Measurements from ENCODE around the gene CD4.

Gene CD4

DNA sequence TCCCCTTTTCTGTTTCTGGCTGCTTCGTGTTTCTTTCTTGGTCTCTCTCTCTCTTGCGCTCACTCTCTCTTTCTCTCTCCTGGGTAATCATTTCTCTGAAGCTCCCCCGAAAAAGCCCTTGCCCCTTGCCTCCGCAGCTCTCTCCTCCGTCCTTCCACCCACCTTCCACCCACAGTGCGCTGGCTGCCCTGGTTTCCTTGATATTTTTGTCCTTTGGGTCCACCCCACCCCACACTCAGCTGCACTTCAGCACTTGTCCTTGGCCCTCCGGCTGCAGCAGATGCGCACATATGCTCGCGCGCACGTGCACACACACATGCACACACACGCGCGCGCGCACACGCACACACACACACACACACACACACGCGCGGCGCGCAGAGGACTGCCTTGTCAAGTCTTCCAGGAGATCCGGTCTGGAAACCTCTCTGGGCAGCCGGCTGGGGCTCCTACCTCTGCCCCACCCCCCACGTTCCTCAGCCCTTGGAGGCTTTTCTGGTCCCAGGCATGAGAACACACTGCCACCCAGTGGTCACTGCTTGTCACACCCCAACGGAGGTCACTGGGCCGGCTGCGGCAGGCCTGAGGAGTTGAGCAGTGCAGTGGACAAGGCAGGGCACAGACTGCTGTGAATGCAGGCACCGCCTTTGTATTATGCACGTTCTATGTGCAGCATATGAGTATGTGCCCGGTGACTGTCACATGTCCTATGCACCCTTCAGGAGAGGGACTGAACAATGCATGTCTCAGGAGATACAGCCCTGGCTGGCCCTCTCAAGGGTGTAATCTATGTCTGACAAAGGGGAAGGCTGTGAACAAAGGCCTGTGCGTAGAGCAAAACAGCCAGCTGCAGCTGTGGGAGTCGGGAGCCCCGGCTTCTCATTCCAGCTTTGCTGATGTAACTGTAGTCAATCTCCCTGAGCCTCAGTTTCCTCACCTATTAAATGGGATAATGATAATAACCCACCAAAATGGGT lies 10.5 kb upstream of the CD4 start:
- peak; percentile 89 for DNase-seq

DNA sequence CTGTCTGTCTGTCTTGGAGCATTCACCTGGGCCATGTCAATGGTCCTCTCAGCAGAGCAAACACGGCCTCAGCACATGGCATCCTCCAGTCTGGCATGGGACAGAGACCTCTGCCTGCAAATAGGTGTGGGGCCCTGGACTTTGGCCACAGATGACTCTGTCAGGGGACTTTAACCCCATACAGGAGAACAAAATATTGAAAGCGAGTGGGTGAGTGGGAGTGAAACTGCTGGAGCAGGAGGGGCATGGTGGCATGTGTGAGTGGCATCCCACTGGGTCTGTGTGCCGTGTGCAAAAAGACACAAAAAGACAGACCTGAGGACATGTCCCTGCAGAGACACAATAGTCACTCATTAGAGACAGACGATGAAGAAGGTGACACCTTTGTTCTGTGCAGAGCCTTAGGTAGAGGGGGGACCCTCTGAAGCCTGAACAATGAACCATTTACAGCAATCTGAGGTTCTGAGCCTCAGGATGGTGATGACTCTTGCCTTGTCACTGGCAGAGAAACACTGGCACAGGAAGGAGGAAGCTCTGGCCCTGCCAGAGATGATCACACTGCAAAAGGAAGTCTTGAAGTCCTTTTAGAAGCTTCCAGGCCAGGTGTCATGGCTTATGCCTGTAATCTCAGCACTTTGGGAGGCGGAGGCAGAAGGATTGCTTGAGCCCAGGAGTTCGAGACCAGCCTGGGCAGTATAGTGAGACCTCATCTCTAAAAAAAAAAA lies 9.5 kb upstream of the CD4 start:
- no peak for DNase-seq

DNA sequence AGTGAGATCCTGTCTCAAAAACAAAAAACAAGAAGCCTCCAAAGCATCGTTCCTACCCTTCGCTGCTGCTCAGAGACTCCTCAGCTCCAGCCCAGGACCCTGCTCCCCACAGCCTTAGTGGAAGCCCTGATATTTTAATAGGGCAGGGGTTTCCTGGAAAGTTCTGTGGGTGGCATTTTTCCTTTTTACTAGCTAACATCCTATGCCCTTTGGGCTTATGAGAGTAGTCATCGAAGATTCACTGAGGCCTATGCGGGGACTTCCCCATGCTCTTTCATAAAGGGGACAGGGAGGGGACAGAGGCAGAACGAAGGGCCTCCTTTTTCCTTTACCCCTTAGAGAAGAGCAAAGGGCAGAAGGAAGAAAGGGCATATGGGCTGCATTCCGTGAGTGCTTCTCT lies 8.8 kb upstream of the CD4 start:
- DNase-seq, result no peak

DNA sequence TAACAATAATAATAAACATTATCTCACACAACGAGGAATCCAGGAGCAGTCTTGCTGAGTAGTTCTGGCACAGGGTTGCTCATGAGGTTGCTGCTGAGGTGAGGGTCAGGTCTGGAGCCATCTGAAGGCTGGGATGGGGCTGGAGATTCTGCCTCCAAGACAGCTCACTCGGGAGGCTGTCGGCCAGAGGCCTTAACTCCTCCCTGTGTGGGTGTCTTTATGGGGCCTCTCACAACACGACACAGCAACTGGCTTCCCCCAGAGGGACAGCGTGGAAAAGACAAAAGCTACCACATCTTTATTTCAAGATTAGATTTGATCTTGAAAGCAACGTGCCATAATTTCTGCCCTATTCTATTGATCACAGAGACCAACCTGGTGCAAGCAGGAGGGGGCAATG lies 7.2 kb upstream of the CD4 start:
- no peak for DNase-seq

DNA sequence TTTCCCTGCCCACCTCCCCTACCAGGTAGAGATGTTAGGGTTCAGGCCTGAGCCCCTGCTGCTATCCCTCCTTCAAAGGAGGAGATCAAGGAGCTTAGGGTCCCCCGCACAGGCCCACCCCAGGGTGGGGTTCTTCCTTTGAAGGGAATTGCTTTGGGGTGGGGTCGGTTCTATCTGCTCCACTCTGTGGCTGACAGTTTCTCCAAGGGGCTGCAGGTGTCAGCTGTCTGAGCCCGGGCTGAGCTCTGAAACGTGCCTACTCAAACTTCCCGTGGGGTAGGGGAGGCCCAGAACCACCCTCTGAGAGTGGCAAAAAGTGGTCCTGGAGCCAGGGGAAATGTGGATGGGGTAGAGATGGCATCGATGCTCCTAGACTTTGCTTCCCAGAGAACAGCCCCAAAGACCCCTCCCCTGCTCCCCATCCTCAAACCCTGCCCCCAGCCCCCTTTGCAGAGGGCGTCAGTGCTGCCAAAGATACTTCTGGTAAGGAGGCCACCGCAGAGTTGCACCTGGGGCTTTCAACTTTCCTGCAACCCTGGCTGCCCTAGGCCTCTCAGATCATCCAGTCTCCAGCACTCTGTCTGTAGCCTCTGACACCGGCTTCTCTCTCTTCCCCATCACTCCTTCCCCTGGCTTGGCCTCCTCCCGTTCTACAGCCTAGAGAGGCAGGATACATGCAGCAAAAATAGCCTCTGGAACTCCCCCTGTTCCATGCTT lies 6.3 kb upstream of the CD4 start:
- DNase-seq, result no peak

DNA sequence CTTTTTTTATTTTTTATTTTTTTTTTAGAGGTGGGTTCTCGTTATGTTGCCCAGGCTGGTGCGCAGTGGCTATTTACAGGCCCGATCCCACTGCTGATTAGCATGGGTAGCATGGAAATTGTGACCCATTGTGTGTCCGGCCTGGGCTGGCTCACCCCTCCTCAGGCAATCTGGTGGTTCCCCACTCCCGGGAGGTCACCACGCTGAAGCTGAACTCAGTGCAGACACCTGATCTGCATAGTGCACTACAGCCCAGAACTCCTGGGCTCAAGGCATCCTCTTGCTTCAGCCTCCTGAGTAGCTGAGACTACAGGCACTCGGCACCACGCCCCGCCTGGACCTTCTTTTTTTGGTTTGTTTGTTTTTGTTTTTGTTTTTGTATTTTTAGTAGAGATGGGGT lies 5.5 kb upstream of the CD4 start:
- no peak for DNase-seq

DNA sequence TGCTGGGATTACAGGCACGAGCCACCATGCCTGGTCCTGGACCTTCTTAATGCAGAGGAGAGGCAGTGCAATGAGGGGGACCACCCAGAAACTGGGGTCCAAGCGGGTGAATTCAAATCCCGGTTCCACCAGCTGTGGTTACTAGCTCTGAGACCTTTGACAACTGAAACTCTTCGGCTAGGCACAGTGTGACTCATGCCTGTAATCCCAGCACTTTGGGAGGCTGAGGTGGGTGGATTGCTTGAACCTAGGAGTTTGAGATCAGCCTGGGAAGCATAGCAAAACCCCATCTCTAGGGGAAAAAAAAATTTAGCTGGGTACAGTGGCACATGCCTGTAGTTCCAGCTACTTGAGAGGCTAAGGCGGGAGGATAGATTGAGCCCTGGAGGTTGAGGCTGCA lies 5.0 kb upstream of the CD4 start:
- DNase-seq, result no peak

DNA sequence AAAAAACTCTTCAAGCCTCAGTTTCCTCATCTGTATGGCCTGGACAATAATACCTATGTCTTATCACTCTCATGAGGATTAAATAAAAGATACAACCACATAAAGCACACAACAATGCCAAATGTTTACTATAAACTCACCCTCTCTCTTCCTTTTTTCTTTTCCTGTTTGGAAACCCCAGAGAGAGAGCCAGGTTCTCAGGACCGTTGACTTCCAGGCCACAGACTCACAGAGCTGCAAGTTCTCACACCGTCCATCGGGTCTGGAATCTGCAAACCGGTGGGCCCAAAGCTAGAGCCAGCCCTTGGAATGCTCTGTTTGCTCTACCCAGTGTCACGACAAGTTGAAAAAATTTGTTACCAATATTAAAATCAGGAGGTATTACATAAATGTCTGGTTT lies 4.6 kb upstream of the CD4 start:
- DNase-seq, result no peak

DNA sequence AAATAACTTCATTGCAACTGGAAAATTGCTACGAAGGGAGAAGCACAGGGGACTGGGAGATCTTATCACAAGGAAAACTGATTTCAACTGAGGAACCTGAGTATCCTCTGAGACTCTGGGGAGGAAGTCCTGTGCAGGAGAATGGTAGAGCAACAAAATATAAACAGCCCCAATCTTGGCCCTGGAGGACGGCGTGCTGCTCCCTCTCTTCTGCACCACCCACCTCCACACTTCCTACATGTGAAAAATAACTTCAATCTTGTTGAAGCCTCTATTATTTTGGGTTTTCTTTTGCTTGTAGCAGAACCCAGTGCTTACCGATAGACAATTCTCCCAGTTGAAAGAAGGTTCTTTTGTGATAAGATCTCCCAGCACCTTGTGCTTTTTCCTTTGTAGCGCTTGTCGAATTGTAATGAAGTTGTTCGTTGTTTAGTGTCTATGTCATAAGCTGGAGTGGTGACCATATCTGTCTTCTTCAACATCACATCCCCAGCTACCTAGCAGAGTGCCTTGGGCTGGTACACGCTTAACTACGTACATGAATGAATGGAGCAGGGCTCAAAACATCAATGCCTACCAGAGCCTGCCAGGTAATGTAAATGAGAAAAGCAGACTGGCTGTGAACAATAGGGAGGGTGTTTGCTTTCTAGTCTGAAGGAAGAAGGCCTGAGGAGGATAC lies 2.8 kb upstream of the CD4 start:
- DNase-seq, result no peak

DNA sequence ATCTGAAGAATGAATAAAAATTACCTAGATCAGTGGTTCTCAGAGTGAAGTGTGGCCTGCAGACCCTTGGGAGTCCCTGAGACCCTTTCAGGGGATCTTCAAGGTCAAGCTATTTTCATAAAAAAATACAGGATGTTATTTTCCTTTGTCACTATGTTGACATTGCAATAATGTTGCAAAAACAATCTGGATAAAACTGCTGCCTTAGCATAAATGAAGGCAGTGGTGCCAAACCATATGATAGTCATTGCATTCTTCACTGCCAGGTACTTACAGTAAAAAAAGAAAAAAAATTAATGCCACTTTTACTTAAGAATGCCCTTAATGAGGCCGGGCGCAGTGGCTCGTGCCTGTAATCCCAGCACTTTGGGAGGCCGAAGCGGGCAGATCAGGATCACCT lies 2.0 kb upstream of the CD4 start:
- no peak for DNase-seq

DNA sequence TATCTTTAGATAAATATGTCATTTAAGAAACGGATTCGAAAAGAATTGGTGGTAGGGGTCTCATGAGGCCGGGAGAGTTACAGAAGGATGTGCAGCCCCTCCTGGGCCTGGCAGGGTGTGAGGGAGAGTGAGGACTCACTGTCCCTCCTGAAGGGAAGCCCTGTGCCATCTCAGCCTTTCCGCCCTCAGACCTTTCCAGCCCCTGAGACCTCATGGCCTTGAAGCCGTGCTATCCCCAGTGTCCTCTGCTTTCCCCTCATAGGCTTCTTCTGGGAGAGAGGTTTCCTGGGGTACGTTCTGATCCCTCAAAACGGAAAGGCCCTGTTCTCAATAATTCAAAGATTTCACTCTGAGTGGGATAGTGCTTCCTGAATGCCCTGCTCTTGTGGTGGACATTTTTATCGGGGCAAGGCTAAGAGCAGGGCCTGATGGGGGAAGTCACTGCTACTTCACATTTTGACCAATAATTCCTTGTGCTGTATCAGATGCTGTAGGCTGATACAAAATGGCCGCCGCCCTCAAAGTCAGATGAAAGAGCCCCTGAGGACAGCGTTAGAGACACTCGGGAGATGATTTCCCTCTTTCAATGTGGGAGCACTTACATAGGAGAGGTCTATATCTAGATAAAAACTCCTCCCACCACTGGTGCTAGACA lies 1.3 kb downstream of the CD4 start:
- no peak for DNase-seq

DNA sequence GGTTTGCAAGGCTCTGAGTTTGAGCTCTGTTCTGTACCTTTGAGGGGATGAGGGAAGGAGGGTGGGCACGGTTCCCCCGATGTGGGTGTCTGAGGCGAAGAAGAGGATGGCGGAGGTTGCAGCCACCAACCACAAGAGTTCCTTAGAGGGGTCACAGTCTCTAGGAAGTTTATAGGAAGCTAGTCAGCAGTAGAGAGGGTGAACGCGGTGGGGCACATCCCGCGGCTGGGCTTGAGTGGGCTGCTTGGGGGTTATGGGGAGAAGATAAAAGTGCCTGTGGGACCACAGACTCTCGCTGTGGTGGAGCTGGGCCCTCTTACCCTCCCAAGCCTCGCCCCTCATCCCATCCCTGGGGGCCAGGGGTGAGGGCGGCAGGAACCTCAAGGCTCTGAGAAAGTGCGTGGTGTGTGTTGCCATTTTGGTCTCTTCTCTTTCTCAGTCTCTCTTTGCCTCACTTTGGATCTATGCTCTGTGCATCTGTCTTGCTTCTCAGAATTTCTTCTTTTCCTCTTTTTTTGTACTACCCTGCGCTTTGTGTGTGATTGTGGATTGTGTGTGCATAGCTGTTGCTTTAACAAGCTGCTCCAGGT lies 2.7 kb downstream of the CD4 start:
- no peak for DNase-seq

DNA sequence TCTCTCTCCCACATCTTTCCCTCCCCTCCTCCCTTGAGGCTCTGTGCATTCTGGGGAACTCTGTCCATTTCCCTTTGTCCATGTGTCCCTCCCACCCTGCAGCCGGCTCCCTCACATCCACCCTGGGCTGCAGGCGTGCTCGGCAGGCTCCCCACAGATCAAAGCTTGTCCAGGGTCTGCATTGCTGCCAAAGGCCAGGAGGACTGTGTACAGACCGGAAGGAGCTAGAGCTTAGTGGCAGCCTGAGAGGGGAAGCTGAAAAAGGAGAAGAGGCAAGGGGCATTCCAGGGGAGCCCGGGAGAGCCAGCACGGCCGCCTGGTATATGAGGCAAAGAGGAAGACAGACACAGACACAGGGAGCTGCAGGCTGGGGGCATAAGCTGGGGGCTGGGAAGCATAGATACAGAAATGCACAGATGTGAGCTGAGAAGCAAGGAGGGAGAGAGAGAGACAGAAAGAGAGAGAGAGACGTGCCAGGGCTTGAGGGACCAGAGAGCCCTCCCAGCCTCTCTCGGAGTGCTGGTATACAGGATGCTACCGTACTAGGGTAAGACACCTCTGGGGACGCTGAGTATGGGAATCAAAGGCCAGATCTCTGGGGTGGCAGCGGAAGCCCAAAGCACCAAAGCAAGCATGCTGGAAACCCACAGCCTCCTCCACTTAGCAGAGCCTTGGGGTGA lies 3.3 kb downstream of the CD4 start:
- peak; percentile 32 for DNase-seq

DNA sequence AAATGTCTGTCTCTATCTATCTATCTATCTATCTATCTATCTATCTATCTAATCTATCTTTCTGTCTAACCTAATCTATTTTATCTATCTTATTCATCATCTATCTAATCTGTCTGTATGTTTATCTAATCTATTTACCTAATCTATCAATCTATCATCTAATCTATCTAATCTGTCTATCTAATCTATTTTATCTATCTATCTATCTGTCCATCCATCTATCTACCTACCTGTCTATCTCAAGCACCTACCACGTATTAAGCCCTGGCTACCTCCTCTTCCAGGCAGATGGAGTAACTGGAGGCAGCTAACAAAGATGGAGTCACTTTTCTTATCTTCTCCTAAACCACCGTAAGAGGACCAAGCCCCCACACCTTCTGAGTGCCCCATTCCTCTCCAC lies 5.8 kb downstream of the CD4 start:
- DNase-seq, result no peak

DNA sequence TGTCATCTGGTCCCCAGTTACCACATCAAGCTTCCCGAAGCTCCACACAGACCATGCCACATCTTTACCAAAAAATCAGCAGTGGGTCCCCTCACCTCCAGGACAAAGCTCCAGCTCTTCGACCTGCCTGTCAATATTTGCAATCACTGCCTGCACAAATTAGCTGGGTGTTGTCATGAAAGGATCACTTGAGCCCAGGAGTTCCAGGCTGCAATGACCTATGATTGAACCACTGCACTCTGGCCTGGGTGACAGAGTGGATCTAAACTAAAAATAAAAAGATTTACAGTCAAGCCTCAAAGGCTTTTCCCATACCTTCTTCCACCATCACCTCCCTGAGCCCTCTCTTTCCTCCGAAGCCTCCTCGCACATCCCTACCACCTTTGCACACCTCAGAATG lies 7.2 kb downstream of the CD4 start:
- no peak for DNase-seq

DNA sequence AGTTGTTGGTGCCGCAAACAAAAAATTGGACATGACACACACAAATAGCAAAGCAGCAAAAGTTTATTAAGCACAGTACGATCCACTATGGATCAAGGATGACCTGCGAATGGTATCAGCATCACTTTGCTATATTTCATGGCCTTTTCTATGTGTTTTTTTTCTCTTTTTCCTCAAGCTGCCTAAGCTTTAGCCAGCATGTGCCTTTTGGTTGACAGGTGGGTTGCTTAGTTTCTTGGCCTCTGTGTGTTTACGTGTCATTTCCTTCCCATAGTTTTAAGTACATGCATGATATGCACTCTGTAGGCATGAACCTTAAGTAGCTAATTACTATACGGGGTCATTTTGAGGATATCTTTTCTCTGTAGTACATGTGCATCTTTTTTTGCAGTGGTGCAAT lies 9.8 kb downstream of the CD4 start:
- no peak for DNase-seq

DNA sequence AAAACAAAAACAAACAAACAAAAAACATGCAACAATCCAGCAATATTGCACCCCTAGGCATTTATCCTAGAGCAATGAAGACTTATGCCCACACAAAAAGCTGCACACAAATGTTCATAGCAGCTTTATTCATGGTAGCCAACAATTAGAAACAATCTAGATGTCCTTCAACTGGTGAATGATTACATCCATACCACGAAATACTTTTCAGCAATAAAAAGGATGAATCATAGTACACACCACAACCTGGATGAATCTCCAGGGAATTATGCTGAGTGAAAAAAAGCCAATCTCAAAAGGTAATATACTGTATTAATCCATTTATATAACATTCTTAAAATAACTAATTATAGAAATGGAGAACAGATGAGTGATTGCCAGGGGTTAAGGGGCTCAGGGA lies 17.8 kb downstream of the CD4 start:
- no peak for DNase-seq

DNA sequence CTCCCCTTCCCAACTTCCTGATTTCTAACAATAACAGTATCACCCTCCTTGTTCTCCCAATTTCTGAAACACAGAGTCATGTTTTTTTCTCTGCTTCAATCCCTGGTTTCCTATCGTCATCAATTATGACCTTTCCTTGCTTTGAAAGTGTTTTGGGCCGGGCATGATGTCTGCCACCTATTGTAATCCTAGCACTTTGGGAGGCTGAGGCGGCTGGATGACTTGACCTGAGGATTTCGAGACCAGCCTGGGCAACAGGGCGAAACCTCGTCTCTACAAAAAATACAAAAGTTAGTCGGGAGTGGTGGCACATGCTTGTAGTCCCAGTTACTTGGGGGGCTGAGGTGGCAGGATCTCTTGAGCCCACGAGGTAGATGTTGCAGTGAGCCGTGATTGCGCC lies 19.7 kb downstream of the CD4 start:
- DNase-seq, result no peak

DNA sequence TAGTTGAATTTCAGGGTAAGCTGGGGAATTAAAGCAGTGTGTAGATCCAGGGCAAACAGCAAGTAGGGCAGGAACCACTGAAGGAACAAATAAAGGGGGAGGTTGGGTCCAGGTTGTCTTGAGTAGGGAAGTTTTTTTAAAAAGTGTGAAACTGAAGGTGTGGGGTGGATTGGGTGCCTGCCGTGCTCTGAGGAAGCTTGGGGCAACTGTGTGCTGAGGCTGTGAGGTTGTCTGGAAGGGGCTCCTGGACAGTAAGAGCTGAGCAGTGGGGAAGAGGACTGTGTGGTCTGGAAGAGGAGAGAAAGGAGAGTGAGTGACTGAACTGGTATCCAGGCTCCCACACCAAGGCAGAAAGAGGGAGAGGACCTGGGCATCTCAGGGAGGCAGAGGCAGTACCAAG lies 21.4 kb downstream of the CD4 start:
- no peak for DNase-seq

DNA sequence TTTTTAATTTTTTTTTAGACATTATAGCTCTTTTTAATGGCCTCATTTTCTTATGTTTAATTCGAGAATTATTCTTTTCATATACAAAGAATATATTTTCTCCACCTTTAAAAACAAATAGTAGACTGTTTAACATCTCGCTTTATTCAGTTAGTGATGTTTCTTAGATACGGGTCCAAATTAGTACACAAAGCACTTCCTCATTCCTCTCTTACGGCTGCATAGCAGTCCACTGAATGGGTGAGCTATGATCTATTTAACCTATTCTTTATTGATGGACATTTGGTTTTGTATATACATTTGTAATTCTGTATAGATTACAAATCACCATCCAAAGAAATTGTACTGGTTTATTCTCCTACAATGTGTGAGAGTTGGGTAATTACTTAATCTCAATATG lies 24.0 kb downstream of the CD4 start:
- no peak for DNase-seq

DNA sequence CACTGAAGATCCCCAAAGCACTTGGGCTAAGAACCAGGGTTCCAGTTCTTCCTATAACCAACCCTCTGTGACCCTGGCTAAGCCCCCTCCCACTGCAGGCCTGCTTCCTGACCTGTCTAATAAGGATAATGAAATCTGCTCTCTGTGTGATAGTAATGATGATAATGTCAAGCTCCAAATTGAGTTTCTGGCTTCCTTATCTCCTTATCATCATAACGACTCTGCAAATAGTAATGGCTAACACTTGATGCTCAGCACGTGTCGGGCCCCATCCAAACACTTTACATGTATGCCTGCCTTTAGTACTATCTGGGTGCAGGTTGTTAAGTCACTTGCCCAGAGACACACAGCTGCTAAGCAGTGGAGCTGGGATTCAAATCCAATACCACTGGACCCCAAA lies 27.3 kb downstream of the CD4 start:
- no peak for DNase-seq

DNA sequence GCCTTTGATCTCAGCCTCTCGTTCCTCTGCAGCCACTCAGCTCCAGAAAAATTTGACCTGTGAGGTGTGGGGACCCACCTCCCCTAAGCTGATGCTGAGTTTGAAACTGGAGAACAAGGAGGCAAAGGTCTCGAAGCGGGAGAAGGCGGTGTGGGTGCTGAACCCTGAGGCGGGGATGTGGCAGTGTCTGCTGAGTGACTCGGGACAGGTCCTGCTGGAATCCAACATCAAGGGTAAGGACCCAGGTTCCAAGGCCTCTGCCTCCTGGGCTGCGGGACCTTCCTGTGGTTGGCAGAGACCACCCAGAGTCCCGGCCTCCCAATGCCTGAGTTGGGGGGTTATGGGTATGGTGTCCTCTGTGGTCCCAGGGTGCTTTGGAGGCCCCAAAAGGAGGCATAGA lies 27.8 kb downstream of the CD4 start:
- no peak for DNase-seq

Measured in activated gamma-delta T cell treated with Interleukin-2 at 50 U/mL for 16 hours (primary cell).